H9 (cell line): ENCODE results near the gene CLCNKA. TPM values are rescaled to one million over a fixed set of nuclear protein-coding genes. Genes with fewer than 3 reads are reported as not detected.

Experiments used
- DNase-seq: peaks from one replicate; pipeline ENCODE4 v3.0.0-alpha.2; 2017
- H2AFZ ChIP-seq: one replicate; pipeline ENCODE4 v1.6.1; 2013; ENCODE audit warnings: mild to moderate bottlenecking, low read length, control low read depth, moderate library complexity
- H2AK5ac ChIP-seq: 2 replicates; pipeline ENCODE4 v1.6.1; 2013; ENCODE audit warnings: low read length, control low read depth, mixed read lengths; ENCODE audit not compliant: insufficient read length
- H2BK120ac ChIP-seq: one replicate; pipeline ENCODE4 v1.6.1; 2013; ENCODE audit warnings: low read depth, mild to moderate bottlenecking, low read length, control low read depth, inconsistent platforms; ENCODE audit not compliant: poor library complexity, severe bottlenecking
- H2BK12ac ChIP-seq: 2 replicates; pipeline ENCODE4 v1.6.1; 2013; ENCODE audit warnings: low read length, control low read depth, mixed read lengths, low read depth; ENCODE audit not compliant: insufficient read length
- H2BK15ac ChIP-seq: 2 replicates; pipeline ENCODE4 v1.6.1; 2013; ENCODE audit warnings: low read depth, low read length, control low read depth
- H2BK20ac ChIP-seq: one replicate; pipeline ENCODE4 v1.6.1; 2013; ENCODE audit warnings: low read depth, mild to moderate bottlenecking, low read length, control low read depth, inconsistent platforms; ENCODE audit not compliant: poor library complexity, severe bottlenecking
- H2BK5ac ChIP-seq: 2 replicates; pipeline ENCODE4 v1.6.1; 2013; ENCODE audit warnings: low read length, control low read depth, mixed read lengths; ENCODE audit not compliant: insufficient read length
- H3K14ac ChIP-seq: 2 replicates; pipeline ENCODE4 v1.6.1; 2013; ENCODE audit warnings: low read length, control low read depth; ENCODE audit not compliant: insufficient read depth
- H3K18ac ChIP-seq: 2 replicates; pipeline ENCODE4 v1.6.1; 2013; ENCODE audit warnings: low read depth, mild to moderate bottlenecking, mixed read lengths, low read length, control low read depth; ENCODE audit not compliant: insufficient read length
- H3K23ac ChIP-seq: 2 replicates; pipeline ENCODE4 v1.6.1; 2013; ENCODE audit warnings: low read length, control low read depth, mixed read lengths, low read depth; ENCODE audit not compliant: insufficient read length
- H3K23me2 ChIP-seq: 2 replicates; pipeline ENCODE4 v1.6.1; 2013; ENCODE audit warnings: low read depth, mild to moderate bottlenecking, mixed read lengths, low read length, control low read depth; ENCODE audit not compliant: insufficient read length, poor library complexity, severe bottlenecking
- H3K27ac ChIP-seq: 2 replicates; pipeline ENCODE4 v1.5.1; 2013; ENCODE audit warnings: low read length, control low read depth, mixed read lengths, low read depth; ENCODE audit not compliant: insufficient read length
- H3K27me3 ChIP-seq: 2 replicates; pipeline ENCODE4 v1.6.1; 2013; ENCODE audit warnings: low read length, control low read depth, inconsistent platforms; ENCODE audit not compliant: insufficient read depth
- H3K4ac ChIP-seq: 2 replicates; pipeline ENCODE4 v1.6.1; 2013; ENCODE audit warnings: low read depth, mild to moderate bottlenecking, control low read depth, inconsistent platforms, low read length, moderate library complexity
- H3K4me1 ChIP-seq: 2 replicates; pipeline ENCODE4 v1.6.1; 2013; ENCODE audit warnings: low read length, control low read depth, inconsistent platforms; ENCODE audit not compliant: insufficient read depth
- H3K4me2 ChIP-seq: 2 replicates; pipeline ENCODE4 v1.6.1; 2013; ENCODE audit warnings: low read length, control low read depth, mixed read lengths; ENCODE audit not compliant: insufficient read length, insufficient read depth
- H3K56ac ChIP-seq: 2 replicates; pipeline ENCODE4 v1.6.1; 2013; ENCODE audit warnings: low read depth, mild to moderate bottlenecking, mixed read lengths, low read length, control low read depth; ENCODE audit not compliant: insufficient read length
- H3K79me1 ChIP-seq: 2 replicates; pipeline ENCODE4 v1.6.1; 2013; ENCODE audit warnings: low read depth, mild to moderate bottlenecking, moderate library complexity, low read length, control low read depth, inconsistent platforms; ENCODE audit not compliant: insufficient read depth, poor library complexity, severe bottlenecking
- H3K79me2 ChIP-seq: 2 replicates; pipeline ENCODE4 v1.6.1; 2013; ENCODE audit warnings: low read length, control low read depth, inconsistent platforms; ENCODE audit not compliant: insufficient read depth
- H3K9ac ChIP-seq: 2 replicates; pipeline ENCODE4 v1.6.1; 2013; ENCODE audit warnings: low read length, control low read depth, mixed read lengths; ENCODE audit not compliant: insufficient read length; ENCODE audit errors: extremely low read depth
- H3K9me3 ChIP-seq: one replicate; pipeline ENCODE4 v1.6.1; 2013; ENCODE audit warnings: low read depth, low read length, inconsistent platforms; ENCODE audit not compliant: control insufficient read depth
- H3T11ph ChIP-seq: one replicate; pipeline ENCODE4 v1.6.1; 2013; ENCODE audit warnings: mild to moderate bottlenecking, low read length, control low read depth, inconsistent platforms
- H4K20me1 ChIP-seq: one replicate; pipeline ENCODE4 v1.6.1; 2013; ENCODE audit not compliant: control insufficient read depth, insufficient read length, insufficient read depth
- H4K5ac ChIP-seq: 2 replicates; pipeline ENCODE4 v1.6.1; 2013; ENCODE audit warnings: low read depth, mild to moderate bottlenecking, mixed read lengths, low read length, control low read depth; ENCODE audit not compliant: insufficient read length
- H4K8ac ChIP-seq: replicated peaks from 2 replicates; pipeline ENCODE4 v1.6.1; 2013; ENCODE audit warnings: low read length, control low read depth, mixed read lengths, low read depth; ENCODE audit not compliant: insufficient read length
- H4K91ac ChIP-seq: 2 replicates; pipeline ENCODE4 v1.6.1; 2013; ENCODE audit warnings: low read depth, mild to moderate bottlenecking, moderate library complexity, mixed read lengths, low read length, control low read depth; ENCODE audit not compliant: insufficient read length
- H3K27ac Mint-ChIP-seq, 3 experiments: 2 replicates in 2 of 3; 3 replicates in 1 of 3; pipeline ENCODE4 v1.8.0; 2020 to 2021; ENCODE audit warnings: mixed read lengths in 3 of 3, mild to moderate bottlenecking in 1 of 3, moderate library complexity in 1 of 3
- H3K27me3 Mint-ChIP-seq: 2 replicates; pipeline ENCODE4 v1.8.0; 2021; ENCODE audit warnings: low read depth, mild to moderate bottlenecking, moderate library complexity, mixed read lengths
- H3K36me3 Mint-ChIP-seq, 3 experiments: 2 replicates in 2 of 3; 3 replicates in 1 of 3; pipeline ENCODE4 v1.8.0; 2020 to 2021; ENCODE audit warnings: low read depth in 3 of 3, mixed read lengths in 3 of 3; ENCODE audit not compliant: insufficient read depth in 1 of 3
- H3K4me1 Mint-ChIP-seq, 2 experiments: 2 replicates each; pipeline ENCODE4 v1.8.0; 2020; ENCODE audit warnings: mixed read lengths in 2 of 2
- H3K4me3 Mint-ChIP-seq, 2 experiments: 2 replicates in 1 of 2; 3 replicates in 1 of 2; pipeline ENCODE4 v1.8.0; 2020 to 2021; ENCODE audit warnings: mild to moderate bottlenecking in 2 of 2, mixed read lengths in 2 of 2, moderate library complexity in 1 of 2
- H3K9me3 Mint-ChIP-seq, 2 experiments: 2 replicates in 1 of 2; 3 replicates in 1 of 2; pipeline ENCODE4 v1.8.0; 2020; ENCODE audit warnings: mild to moderate bottlenecking in 2 of 2, mixed read lengths in 2 of 2, moderate library complexity in 1 of 2
- WGBS: extraction: QIAGEN DNeasy Blood & Tissue Kit; methylation state at CpG from one replicate; pipeline ENCODE4 v1.1.7; 2013; ENCODE audit warnings: missing lambda C conversion rate, low lambda C conversion rate, mixed read lengths; ENCODE audit not compliant: insufficient read length; ENCODE audit errors: extremely low coverage; 5-methylcytosine and 5-hydroxymethylcytosine counted together
- total RNA-seq: library from RNA; stranded (reverse); gene quantifications from 2 replicates; pipeline ENCODE4 v1.2.1, GENCODE V29; 2021
- TF ChIP-seq, protein P1 (sequence below): fragments of 200-600 bp; sonication (generic); conservative IDR thresholded peaks from 3 replicates; pipeline ENCODE4 v1.8.0; 2021; ENCODE audit warnings: antibody characterized with exemption, mild to moderate bottlenecking

CLCNKA gene
- total RNA-seq, 1 experiment from 2014 or later = 0.98 TPM

DNA sequence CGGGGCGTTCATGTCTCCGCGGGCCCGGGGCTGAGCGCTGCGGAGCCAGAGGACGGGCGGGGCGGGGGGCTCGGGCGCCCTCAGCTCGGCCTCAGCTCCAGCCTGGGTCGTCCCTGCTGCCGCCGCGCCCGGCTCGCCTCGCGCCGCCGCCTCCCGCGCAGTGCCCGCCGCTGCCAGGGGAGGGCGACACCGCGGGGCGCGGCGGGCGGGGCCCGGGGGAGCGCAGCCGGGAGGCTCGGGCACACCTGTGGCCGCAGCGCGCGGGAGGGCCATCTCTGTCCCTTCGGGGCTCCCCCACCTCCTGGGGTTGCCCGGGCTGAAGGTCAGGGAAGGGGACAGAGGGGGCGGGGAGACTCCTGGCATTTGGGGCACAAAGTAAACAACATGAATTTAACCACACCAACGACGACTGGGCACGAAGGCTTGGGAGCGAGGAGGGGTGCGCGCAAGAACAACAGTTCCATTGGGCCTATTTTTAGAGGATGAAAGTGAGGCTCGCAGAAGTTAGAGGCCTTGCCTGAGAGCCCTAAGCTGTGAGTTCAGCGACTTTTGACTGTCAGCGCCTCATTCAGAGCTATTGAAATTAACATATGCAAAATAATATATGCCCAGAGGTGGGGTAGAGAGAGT is 51.8 kb downstream of the CLCNKA start, which contains the start of gene FAM131C:
Gene FAM131C, minus strand, starts transcription at position 162 of the 630 bp plus-strand sequence. CDS start 209 bp downstream, outside the sequence.
- Histone ChIP-seq H4K20me1 (no peaks in the 10 kb centered on the region), H3K27ac (no peak within 1 kb of the TSS), H3K79me1 (no peaks in the 10 kb centered on the region), H3K14ac (no peak within 1 kb of the TSS; the same call in 1 of the 2 replicates), H3K23me2 (peaks cover 5% of the 10 kb centered on the region), H3K18ac (no peak within 1 kb of the TSS), H3K79me2 (no peaks in the 10 kb centered on the region), H4K91ac (no peak within 1 kb of the TSS), H4K8ac (no peak within 1 kb of the TSS), H2BK15ac (no peak within 1 kb of the TSS), H2BK12ac (no peak within 1 kb of the TSS), H2AFZ (no peak within 1 kb of the TSS), H2BK5ac (no peak within 1 kb of the TSS), H2AK5ac (no peak within 1 kb of the TSS), H3K9me3 (no peaks in the 10 kb centered on the region), H2BK120ac (no peak within 1 kb of the TSS), H4K5ac (no peak within 1 kb of the TSS), H3K4ac (no peak within 1 kb of the TSS), H3K56ac (no peak within 1 kb of the TSS), H3K4me1 (no peaks in the 10 kb centered on the region), H3K4me2 (peak within 1 kb of the TSS; percentile 35), H3K27me3 (peaks cover 5% of the 10 kb centered on the region; the same call in 1 of the 2 replicates), H3K9ac (no peak within 1 kb of the TSS), H3K23ac (no peak within 1 kb of the TSS), H2BK20ac (no peak within 1 kb of the TSS), H3T11ph (no peak within 1 kb of the TSS)
- WGBS = no CpG with 5 or more reads among the region's 54 CpGs
- Mint-ChIP-seq H3K4me3 (peak within 1 kb of the TSS; percentile 60 to 83), H3K36me3 (no peaks in the 10 kb centered on the region), H3K27ac (no peak within 1 kb of the TSS), H3K27me3 (peaks cover 68% of the 10 kb centered on the region), H3K4me1 (peaks cover 9 to 22% of the 10 kb centered on the region in 2 experiments), H3K9me3 (no peaks in the 10 kb centered on the region; a peak in 1 of 5 replicates)
- TF ChIP-seq, protein P1, sequence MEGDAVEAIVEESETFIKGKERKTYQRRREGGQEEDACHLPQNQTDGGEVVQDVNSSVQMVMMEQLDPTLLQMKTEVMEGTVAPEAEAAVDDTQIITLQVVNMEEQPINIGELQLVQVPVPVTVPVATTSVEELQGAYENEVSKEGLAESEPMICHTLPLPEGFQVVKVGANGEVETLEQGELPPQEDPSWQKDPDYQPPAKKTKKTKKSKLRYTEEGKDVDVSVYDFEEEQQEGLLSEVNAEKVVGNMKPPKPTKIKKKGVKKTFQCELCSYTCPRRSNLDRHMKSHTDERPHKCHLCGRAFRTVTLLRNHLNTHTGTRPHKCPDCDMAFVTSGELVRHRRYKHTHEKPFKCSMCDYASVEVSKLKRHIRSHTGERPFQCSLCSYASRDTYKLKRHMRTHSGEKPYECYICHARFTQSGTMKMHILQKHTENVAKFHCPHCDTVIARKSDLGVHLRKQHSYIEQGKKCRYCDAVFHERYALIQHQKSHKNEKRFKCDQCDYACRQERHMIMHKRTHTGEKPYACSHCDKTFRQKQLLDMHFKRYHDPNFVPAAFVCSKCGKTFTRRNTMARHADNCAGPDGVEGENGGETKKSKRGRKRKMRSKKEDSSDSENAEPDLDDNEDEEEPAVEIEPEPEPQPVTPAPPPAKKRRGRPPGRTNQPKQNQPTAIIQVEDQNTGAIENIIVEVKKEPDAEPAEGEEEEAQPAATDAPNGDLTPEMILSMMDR = peak; percentile 50; the same call in 2 of the 3 replicates
- DNase-seq = peak; percentile 49
